OCI-LY3 (cell line): ENCODE measurements around the gene NXN.

Source experiments
- H2AFZ ChIP-seq: fragments of 200-600, 300-600 bp; shearing (Covaris generic); 2 replicates; pipeline ENCODE4 v1.6.0; 2014; ENCODE audit warnings: antibody characterized with exemption, low read depth, low read length
- H3K27ac ChIP-seq: fragments of 200-600, 300-600 bp; sonication (generic); 2 replicates; pipeline ENCODE4 v1.5.1; 2014; ENCODE audit warnings: mild to moderate bottlenecking, low read length, moderate library complexity, mixed read lengths
- H3K27me3 ChIP-seq: fragments of 200-600, 300-600 bp; sonication (generic); 2 replicates; pipeline ENCODE4 v1.6.1; 2014; ENCODE audit warnings: low read depth, low read length, mixed read lengths
- H3K36me3 ChIP-seq: fragments of 200-600, 300-600 bp; sonication (generic); replicated peaks from 2 replicates; pipeline ENCODE3; 2014; ENCODE audit warnings: low read depth, low read length, mixed read lengths
- H3K4me1 ChIP-seq: fragments of 300-600, 200-600 bp; sonication (generic); 2 replicates; pipeline ENCODE4 v1.6.1; 2014; ENCODE audit warnings: low read length, mixed read lengths
- H3K4me2 ChIP-seq: fragments of 200-600, 300-600 bp; sonication (generic); 2 replicates; pipeline ENCODE4 v1.6.1; 2014; ENCODE audit warnings: low read length, mixed read lengths
- H3K4me3 ChIP-seq: fragments of 300-600, 200-600 bp; sonication (generic); 2 replicates; pipeline ENCODE4 v1.5.1; 2014; ENCODE audit warnings: antibody characterized with exemption, mild to moderate bottlenecking, low read length, moderate library complexity
- H3K79me2 ChIP-seq: fragments of 300-600, 200-600 bp; shearing (Covaris generic); 2 replicates; pipeline ENCODE4 v1.6.1; 2014; ENCODE audit warnings: mild to moderate bottlenecking, low read length, mixed read lengths
- H3K9ac ChIP-seq: fragments of 300-600, 200-600 bp; shearing (Covaris generic); 2 replicates; pipeline ENCODE4 v1.6.0; 2014; ENCODE audit warnings: mild to moderate bottlenecking, low read length, moderate library complexity
- H3K9me3 ChIP-seq: fragments of 200-600, 300-600 bp; shearing (Covaris generic); 2 replicates; pipeline ENCODE4 v1.6.1; 2014; ENCODE audit warnings: low read length, mixed read lengths; ENCODE audit not compliant: insufficient read depth
- H4K20me1 ChIP-seq: fragments of 200-600, 300-600 bp; sonication (generic); 2 replicates; pipeline ENCODE4 v1.6.1; 2016; ENCODE audit warnings: low read length, mixed read lengths; ENCODE audit not compliant: insufficient read depth
- CTCF ChIP-seq: fragments of 200-600, 300-600 bp; sonication (generic); IDR thresholded peaks from 2 replicates; pipeline ENCODE4 v1.5.1; 2014; ENCODE audit warnings: antibody characterized with exemption, low read length, low read depth
- EZH2phosphoT487 ChIP-seq: fragments of 200-600 bp; shearing (Covaris generic); IDR thresholded peaks from 2 replicates; pipeline ENCODE4 v1.6.1; 2018; ENCODE audit warnings: antibody characterized with exemption, mixed run types, low read depth

Gene NXN

GRCh38 chr17:804541-805435 is 174.8 kb downstream of the NXN start:
- Histone ChIP-seq H3K27ac (no peak overlapping the region), H3K36me3 (no peaks in the 10 kb centered on the region), H2AFZ (no peak overlapping the region), H3K4me3 (no peak overlapping the region), H3K9ac (no peak overlapping the region), H3K27me3 (no peaks in the 10 kb centered on the region), H3K79me2 (no peaks in the 10 kb centered on the region), H4K20me1 (no peaks in the 10 kb centered on the region), H3K4me2 (no peak overlapping the region), H3K9me3 (no peaks in the 10 kb centered on the region), H3K4me1 (no peaks in the 10 kb centered on the region)
- TF ChIP-seq EZH2phosphoT487 = no peak
- TF ChIP-seq CTCF = no peak

GRCh38 chr17:802901-803881 is 176.4 kb downstream of the NXN start:
- Histone ChIP-seq H3K27me3 (no peaks in the 10 kb centered on the region), H3K4me2 (no peak overlapping the region), H3K4me1 (no peaks in the 10 kb centered on the region), H3K9me3 (no peaks in the 10 kb centered on the region), H3K9ac (no peak overlapping the region), H3K27ac (no peak overlapping the region), H3K79me2 (no peaks in the 10 kb centered on the region), H4K20me1 (no peaks in the 10 kb centered on the region), H3K4me3 (no peak overlapping the region), H2AFZ (no peak overlapping the region), H3K36me3 (no peaks in the 10 kb centered on the region)
- TF ChIP-seq EZH2phosphoT487 (no peak), CTCF (no peak)

GRCh38 chr17:802481-802880 is 177.1 kb downstream of the NXN start:
- Histone ChIP-seq H3K27me3 (no peaks in the 10 kb centered on the region), H4K20me1 (no peaks in the 10 kb centered on the region), H3K36me3 (no peaks in the 10 kb centered on the region), H3K4me1 (no peaks in the 10 kb centered on the region), H3K4me2 (no peak overlapping the region), H3K9ac (no peak overlapping the region), H3K27ac (no peak overlapping the region), H3K79me2 (no peaks in the 10 kb centered on the region), H2AFZ (no peak overlapping the region), H3K9me3 (no peaks in the 10 kb centered on the region), H3K4me3 (no peak overlapping the region)
- TF ChIP-seq CTCF (no peak), EZH2phosphoT487 (no peak)

GRCh38 chr17:801660-802059 is 177.9 kb downstream of the NXN start:
- Histone ChIP-seq H3K4me1 (no peaks in the 10 kb centered on the region), H3K79me2 (no peaks in the 10 kb centered on the region), H3K27me3 (no peaks in the 10 kb centered on the region), H3K9ac (no peak overlapping the region), H3K4me3 (no peak overlapping the region), H4K20me1 (no peaks in the 10 kb centered on the region), H3K4me2 (no peak overlapping the region), H2AFZ (no peak overlapping the region), H3K9me3 (no peaks in the 10 kb centered on the region), H3K36me3 (no peaks in the 10 kb centered on the region), H3K27ac (no peak overlapping the region)
- no peak for TF ChIP-seq EZH2phosphoT487
- TF ChIP-seq CTCF = no peak
